Upper lobe of left lung (tissue), 4 donors: ENCODE measurements around the gene SLC7A14.

ENCODE experiments used
- CTCF ChIP-seq, 6 experiments: fragments of 450-650 bp in 4 of 6; fragments of 200-600 bp in 2 of 6; sonication (generic) in 2 of 6; IDR thresholded peaks; one replicate each; pipeline ENCODE4 v1.5.1; 2016 to 2019; ENCODE audit warnings: antibody characterized with exemption in 6 of 6
- POLR2AphosphoS5 ChIP-seq, 2 donors: sonication (generic); formaldehyde crosslinking; IDR thresholded peaks; one replicate each; pipeline ENCODE4 v1.5.1; 2017; ENCODE audit warnings: antibody characterized with exemption in 2 of 2

GRCh38 chr3:170594528-170594927 is 8.7 kb upstream of the SLC7A14 start:
- TF ChIP-seq POLR2AphosphoS5 (IDR thresholded peaks at IDR 0.05) (no peak), CTCF (IDR thresholded peaks at IDR 0.05) (no peak)
